ENCODE results near the gene SCN3B.

Gene SCN3B

GRCh38 chr11:123579482-123579812 is 75.0 kb downstream of the SCN3B start:
- Histone ChIP-seq H4K20me1 (ENCODE audit: insufficient read depth, low read length) (no peaks in the 10 kb centered on the region), H3K4me1 (ENCODE audit: insufficient read depth, low read length, severe bottlenecking) (no peaks in the 10 kb centered on the region), H3K79me2 (ENCODE audit: insufficient read depth, low read length) (no peaks in the 10 kb centered on the region), H3K4me2 (ENCODE audit: low read length) (no peak overlapping the region), H3F3A (ENCODE audit: insufficient read depth, low read length) (no peaks in the 10 kb centered on the region), H2AFZ (ENCODE audit: low read length) (no peak overlapping the region), H3K9me3 (ENCODE audit: low read length) (no peaks in the 10 kb centered on the region), H3K9me2 (ENCODE audit: low read depth, low read length) (no peaks in the 10 kb centered on the region), H3K27ac (ENCODE audit: low read depth, low read length, poor library complexity, severe bottlenecking) (no peak overlapping the region), H3K4me3 (ENCODE audit: low read depth, low read length, poor library complexity, severe bottlenecking) (no peak overlapping the region), H3K27me3 (ENCODE audit: insufficient read depth, low read length) (no peaks in the 10 kb centered on the region), H3K36me3 (ENCODE audit: insufficient read depth, low read length) (no peaks in the 10 kb centered on the region), H3K9ac (ENCODE audit: low read length) (no peak overlapping the region)
- no peak for TF ChIP-seq CTCF (IDR thresholded peaks at IDR 0.05; ENCODE audit: low read length)
- TF ChIP-seq EZH2 (IDR thresholded peaks at IDR 0.05; ENCODE audit: borderline replicate concordance, low read length), result no peak

Data from OCI-LY1 (cell line).